GM19043 (cell line): ENCODE results near the gene MMEL1.

ENCODE experiments used
- ATAC-seq: cut with Tn5 transposase; IDR thresholded peaks from one replicate; pipeline ENCODE4 v1.9.1; 2021; ENCODE audit warnings: low read depth; ENCODE audit not compliant: unreplicated experiment

MMEL1 gene

DNA sequence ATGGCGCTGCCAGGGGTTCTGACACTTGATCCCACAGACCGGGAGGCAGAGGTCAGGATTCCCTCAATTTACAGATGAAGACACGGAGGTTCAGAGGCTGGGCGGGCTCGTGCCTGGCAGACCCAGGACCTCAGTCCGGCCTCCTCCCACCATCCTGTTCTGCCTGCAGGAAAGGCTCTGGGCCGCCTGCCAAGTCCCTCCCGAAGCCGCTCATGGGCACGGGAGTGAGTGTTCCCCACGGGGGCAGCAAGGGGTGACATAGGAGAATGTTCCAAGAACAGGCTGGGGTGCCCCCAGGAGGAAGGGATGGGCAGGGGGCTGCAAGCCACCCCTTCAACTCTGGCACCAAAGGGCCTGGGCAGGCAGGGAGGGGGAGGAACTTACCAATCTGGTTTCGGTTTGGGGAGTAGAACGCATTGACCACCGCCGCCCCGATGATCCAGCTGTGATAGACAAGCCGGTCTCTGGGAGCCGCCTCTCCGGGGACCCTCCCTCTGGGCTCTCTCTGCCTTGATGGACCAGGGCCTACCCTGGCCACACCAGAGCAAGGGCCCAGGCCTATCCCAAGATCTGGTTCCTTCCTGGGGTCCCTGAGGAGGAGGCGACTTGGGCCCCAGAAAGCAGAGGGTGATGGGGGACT lies 38.7 kb downstream of the MMEL1 start:
- no peak for ATAC-seq

DNA sequence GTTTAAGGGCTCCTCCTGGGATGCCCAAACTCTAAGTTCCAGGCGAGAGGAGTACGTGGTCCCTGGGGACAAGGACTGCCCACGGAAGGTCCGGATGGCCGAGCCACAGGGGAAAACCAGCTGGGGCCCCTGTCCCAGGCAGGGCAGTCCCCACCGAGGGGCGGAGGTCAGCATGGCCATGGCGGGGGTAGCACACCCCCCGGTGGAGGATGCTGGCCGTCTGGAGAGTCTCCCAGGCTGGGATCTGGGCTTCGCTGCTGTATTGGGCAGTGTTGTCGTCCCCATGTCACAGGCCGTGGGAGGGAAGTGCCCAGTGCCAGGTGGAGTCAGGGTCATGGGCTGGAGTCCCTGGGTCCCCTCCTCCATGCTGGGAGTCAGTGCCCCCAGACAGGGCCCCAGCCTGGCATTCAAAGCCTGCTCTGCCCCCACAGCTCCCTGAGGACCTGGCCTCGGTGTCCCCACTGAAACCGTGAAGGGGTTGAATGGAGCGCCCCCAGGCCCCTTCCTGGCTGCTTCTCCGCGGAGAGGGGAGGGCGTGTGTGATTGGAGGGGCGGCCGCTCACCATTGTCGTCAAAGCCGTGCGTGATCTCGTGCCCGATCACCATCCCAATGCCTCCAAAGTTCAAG lies 39.5 kb downstream of the MMEL1 start:
- no peak for ATAC-seq

DNA sequence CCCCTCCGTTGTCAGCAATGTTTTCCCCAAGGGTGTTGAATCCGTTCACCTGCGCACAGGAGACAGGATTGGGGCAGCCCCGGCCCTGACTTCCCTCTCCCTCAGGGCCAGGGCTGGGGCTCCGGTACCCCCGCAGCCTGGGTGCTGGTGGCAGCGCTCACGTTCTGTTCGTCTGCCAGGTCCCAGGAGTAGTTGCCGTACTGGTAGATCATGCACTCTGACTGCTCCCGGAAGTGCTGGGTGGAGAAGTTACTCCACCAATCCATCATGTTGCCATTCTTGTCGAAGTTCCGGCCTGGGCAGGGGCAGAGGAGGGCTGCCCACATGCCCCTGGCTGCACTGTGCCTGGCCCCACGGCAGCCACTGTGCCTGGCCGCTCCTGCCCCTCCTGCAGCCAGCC lies 40.1 kb downstream of the MMEL1 start:
- no peak for ATAC-seq

DNA sequence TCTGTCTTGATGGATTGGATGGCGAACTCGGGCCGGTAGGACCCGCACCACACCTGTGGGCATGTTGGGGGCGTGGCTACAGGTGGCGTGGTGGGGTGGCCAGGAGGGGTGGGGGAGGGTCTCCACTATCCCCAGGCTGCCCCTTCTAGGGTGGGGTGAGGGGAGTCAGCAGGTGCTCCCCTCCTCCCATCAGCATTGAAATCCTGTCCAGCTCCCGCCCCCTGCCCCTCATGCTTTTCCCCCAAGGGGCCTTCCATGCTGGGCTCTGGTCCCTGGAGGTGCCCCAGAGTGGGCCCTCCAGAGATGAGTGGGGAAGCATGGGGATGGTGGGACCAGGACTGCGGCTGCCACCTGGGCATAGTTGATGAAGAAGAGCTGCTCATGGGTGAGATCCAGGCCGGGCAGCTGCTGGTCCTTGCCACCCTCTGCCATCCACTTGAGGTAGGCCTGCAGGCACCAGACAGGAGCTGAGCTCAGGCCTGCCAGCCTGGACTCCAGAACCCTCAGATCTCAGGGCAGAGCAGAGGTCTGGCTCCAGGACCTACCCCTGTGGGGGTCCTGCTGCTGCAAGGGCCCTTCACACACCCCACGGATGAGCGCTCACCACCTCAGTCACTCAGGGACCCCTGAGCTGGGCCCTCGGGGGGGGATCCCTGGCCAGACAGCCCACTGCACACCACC lies 41.1 kb downstream of the MMEL1 start:
- no peak for ATAC-seq

GRCh38 chr1:2591233-2591580 lies 41.6 kb downstream of the MMEL1 start:
- ATAC-seq, result no peak

GRCh38 chr1:2590233-2591141 lies 42.3 kb downstream of the MMEL1 start:
- no peak for ATAC-seq

DNA sequence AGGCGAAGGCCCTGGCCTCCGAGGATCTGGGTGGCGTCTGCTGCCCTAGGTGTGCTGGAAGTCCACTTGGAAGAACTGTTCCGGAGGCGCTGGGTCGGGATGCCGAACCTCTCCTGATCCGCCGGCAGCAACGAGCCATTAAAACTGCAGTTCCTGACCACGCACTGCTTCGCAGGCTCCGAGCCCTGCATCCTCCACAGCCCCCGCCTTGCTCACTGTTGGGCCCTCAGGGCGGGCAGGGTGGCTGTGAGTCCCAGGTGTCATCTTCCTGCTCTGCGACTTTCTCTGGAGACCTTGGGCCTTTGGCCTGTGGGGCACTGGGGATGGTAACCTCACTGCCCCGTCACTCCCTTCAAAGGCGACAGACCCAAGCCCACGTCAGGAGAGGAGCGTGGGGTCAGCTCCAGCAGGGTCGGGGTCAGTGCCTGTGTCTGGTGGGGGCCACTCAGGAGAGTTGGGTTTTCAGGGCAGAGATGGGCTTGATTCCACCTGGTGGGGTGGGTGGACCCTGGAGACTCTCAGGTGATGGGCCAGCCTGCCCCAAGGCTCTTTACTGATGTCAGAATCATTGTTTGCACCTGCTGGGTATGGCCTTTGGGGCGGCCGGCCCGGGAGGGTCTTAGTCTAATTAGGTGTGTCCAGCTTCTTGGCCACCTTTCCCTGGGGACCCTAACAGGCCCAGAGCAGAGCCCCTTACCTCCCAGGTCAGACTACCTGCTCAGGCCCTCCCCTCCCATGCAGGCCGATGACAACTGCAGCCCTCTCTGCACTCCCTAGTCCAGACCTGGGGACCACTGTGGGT lies 43.2 kb downstream of the MMEL1 start:
- no peak for ATAC-seq

- no peak for ATAC-seq
Measured at GRCh38 chr1:2588661-2589430, 44.0 kb downstream of the MMEL1 start.

DNA sequence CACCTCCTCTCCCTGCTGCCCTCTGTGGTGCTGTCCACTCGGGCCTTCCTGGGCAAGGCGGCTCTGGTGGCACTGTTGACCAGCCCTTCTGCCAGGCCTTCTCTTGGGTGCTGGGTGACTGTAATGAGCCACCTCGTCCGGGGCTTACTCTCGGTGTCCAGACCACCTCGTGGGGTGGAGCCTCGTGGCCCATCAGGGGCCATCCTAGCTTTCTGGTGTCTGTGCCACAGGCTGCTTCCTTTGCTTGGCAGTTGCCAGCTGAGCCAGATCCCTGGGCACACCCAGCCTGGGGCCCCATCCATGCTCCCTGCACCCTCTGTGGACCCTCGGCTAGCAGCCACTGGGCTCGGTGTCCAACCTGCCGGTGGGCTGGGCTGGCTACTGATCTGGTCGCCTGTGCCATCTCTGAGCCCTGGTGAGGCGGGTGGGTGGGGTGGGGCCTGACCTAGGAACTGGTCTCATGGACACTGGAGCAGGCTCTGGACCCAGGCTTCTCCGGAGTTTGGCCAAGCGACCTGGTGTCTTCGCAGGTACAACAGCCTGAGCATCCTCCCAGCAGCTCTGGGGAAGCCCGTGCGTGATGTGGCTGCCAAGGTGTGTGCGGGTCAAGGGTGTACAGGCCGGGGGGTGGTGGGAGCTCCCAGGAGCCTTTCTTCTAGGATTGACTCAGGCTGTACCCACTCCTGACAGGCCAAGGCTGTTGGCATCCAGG lies 44.8 kb downstream of the MMEL1 start:
- ATAC-seq, result no peak

- ATAC-seq, result no peak
Measured at GRCh38 chr1:2587071-2587859, 45.6 kb downstream of the MMEL1 start.

DNA sequence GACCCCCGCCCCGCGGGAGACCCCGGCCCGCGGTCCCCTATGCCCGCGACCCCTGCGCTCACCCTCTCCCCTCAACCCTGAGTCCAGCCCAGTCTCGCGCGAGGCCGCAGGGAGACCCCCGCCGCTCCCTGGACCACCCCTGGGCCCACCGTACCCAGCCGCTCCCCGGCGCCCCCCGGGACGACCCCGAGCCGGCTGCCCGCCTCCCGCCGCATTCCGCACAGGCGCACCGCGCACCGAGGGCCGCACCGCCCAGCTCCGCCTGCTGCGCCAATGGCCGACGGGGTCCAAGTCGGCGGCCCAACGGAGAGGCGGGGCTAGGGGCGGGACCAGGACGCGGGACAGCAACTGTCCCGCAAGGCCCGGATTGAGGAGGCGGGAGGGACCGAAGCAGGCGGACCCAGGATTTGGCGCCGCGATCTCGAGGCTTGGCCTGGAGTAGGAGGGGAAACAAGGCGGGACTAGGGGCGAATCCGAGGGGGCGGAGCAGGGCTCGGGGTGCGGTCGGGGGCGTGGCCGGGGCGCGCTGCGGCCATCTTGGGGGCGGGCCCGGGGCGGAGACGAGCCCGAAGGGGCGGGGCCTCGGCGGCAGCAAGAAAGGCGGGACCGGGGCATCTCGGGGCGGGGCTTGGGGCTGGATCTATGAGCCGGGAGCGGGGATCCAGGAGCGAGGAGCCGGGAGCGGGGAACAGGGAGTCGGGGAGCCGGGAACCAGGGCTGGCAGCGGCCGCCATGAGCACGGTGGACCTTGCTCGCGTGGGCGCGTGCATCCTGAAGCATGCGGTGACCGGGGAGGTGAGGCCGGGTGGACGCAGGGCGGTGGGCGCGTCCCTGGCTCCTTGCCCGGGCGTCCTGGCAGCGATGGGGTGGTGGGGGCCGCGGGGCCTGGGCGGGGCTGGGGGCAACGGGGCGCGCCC lies 46.4 kb downstream of the MMEL1 start, which contains the start of gene PRXL2B:
PRXL2B (plus strand) TSS at position 624 of the 917 bp plus-strand sequence; CDS start at position 733, 109 bp downstream.
- ATAC-seq, result peak; percentile 60

GRCh38 chr1:2585318-2586092 lies 47.3 kb downstream of the MMEL1 start:
- ATAC-seq, result peak; percentile 30

DNA sequence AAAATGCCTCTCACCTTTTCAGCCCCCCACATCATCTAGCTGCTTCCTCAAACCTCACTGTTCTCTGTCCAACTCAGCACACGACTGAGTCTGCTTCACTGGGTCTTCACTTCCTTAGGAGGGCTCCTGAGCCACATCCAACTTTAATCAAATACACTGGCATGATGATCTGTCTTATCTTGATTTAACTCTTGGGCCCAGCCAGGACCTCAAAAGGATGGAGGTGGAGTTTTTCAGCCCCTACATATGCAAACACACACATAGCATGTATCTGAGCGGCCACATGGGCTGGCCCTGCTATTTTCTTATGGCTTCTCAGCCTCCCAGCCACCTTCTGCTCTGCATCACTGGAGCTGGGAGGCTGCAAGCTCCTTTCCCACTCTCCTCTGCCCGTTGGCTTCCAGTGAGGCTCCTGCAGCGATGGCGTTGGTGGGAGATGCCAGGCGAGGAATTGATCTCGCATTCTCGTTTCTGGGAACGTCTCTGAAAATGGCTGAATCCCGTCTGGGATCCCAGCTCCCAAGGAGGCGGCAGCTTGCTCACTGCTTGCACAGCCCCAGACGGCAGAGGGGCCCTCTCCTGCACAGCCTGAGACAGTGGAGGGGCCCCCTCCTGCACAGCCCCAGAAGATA lies 48.0 kb downstream of the MMEL1 start:
- ATAC-seq, result no peak

DNA sequence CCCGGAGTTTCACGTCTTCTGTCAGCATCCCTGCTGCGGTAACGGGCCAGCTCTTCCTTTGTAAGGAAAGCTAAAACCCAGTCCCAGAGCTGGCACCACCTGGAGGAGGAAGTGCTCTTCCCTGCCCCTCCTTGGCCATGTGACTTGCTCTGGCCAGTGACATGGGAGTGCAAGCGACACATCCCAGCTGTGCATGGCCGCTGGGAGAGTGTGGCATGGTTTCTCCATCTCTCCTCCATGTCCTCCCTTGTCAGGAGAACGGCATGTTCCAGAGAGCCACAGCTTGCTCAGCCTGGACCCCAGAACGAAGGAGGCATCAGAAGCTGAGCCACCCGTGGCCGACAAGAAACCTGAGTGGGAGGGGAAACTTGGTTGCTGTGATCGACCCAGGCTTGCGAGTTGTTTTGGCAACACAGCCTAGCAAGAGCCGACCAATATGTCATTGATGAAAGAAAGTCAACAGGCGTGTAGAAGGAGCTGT lies 48.9 kb downstream of the MMEL1 start:
- ATAC-seq, result no peak

DNA sequence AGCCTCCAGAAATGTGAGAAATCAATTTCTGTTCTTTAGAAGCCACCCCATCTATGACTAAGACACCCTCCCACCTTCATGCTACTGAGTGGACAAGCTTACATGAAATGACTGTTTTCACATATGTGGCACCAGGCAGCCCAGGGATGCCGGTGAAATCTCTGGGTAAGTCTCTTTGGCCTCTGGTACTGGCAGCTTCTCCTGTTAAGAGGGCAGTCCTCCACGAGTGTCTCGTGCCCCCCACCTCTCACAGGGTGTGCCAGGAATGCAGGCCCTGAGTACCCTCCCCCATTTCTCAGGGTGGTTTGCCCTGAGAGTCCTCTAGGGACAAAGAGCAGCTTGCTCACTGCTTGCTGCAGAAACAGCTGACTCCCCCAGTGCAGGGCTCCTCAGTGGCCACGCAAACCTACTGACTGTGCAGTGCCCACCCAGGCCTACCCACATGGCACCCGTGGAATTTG lies 49.5 kb downstream of the MMEL1 start:
- ATAC-seq, result no peak
